H9 (cell line): Measurements from ENCODE around the gene GPI. TPM values are rescaled to one million over a fixed set of nuclear protein-coding genes. Genes with fewer than 3 reads are reported as not detected.

ENCODE experiments used
- DNase-seq: peaks from one replicate; pipeline ENCODE4 v3.0.0-alpha.2; 2017
- H2AFZ ChIP-seq: one replicate; pipeline ENCODE4 v1.6.1; 2013; ENCODE audit warnings: mild to moderate bottlenecking, low read length, control low read depth, moderate library complexity
- H2AK5ac ChIP-seq: 2 replicates; pipeline ENCODE4 v1.6.1; 2013; ENCODE audit warnings: low read length, control low read depth, mixed read lengths; ENCODE audit not compliant: insufficient read length
- H2BK120ac ChIP-seq: one replicate; pipeline ENCODE4 v1.6.1; 2013; ENCODE audit warnings: low read depth, mild to moderate bottlenecking, low read length, control low read depth, inconsistent platforms; ENCODE audit not compliant: poor library complexity, severe bottlenecking
- H2BK12ac ChIP-seq: 2 replicates; pipeline ENCODE4 v1.6.1; 2013; ENCODE audit warnings: low read length, control low read depth, mixed read lengths, low read depth; ENCODE audit not compliant: insufficient read length
- H2BK15ac ChIP-seq: 2 replicates; pipeline ENCODE4 v1.6.1; 2013; ENCODE audit warnings: low read depth, low read length, control low read depth
- H2BK20ac ChIP-seq: one replicate; pipeline ENCODE4 v1.6.1; 2013; ENCODE audit warnings: low read depth, mild to moderate bottlenecking, low read length, control low read depth, inconsistent platforms; ENCODE audit not compliant: poor library complexity, severe bottlenecking
- H2BK5ac ChIP-seq: 2 replicates; pipeline ENCODE4 v1.6.1; 2013; ENCODE audit warnings: low read length, control low read depth, mixed read lengths; ENCODE audit not compliant: insufficient read length
- H3K14ac ChIP-seq: 2 replicates; pipeline ENCODE4 v1.6.1; 2013; ENCODE audit warnings: low read length, control low read depth; ENCODE audit not compliant: insufficient read depth
- H3K18ac ChIP-seq: 2 replicates; pipeline ENCODE4 v1.6.1; 2013; ENCODE audit warnings: low read depth, mild to moderate bottlenecking, mixed read lengths, low read length, control low read depth; ENCODE audit not compliant: insufficient read length
- H3K23ac ChIP-seq: 2 replicates; pipeline ENCODE4 v1.6.1; 2013; ENCODE audit warnings: low read length, control low read depth, mixed read lengths, low read depth; ENCODE audit not compliant: insufficient read length
- H3K23me2 ChIP-seq: 2 replicates; pipeline ENCODE4 v1.6.1; 2013; ENCODE audit warnings: low read depth, mild to moderate bottlenecking, mixed read lengths, low read length, control low read depth; ENCODE audit not compliant: insufficient read length, poor library complexity, severe bottlenecking
- H3K27ac ChIP-seq: 2 replicates; pipeline ENCODE4 v1.5.1; 2013; ENCODE audit warnings: low read length, control low read depth, mixed read lengths, low read depth; ENCODE audit not compliant: insufficient read length
- H3K27me3 ChIP-seq: 2 replicates; pipeline ENCODE4 v1.6.1; 2013; ENCODE audit warnings: low read length, control low read depth, inconsistent platforms; ENCODE audit not compliant: insufficient read depth
- H3K4ac ChIP-seq: 2 replicates; pipeline ENCODE4 v1.6.1; 2013; ENCODE audit warnings: low read depth, mild to moderate bottlenecking, control low read depth, inconsistent platforms, low read length, moderate library complexity
- H3K4me1 ChIP-seq: 2 replicates; pipeline ENCODE4 v1.6.1; 2013; ENCODE audit warnings: low read length, control low read depth, inconsistent platforms; ENCODE audit not compliant: insufficient read depth
- H3K4me2 ChIP-seq: 2 replicates; pipeline ENCODE4 v1.6.1; 2013; ENCODE audit warnings: low read length, control low read depth, mixed read lengths; ENCODE audit not compliant: insufficient read length, insufficient read depth
- H3K56ac ChIP-seq: 2 replicates; pipeline ENCODE4 v1.6.1; 2013; ENCODE audit warnings: low read depth, mild to moderate bottlenecking, mixed read lengths, low read length, control low read depth; ENCODE audit not compliant: insufficient read length
- H3K79me1 ChIP-seq: 2 replicates; pipeline ENCODE4 v1.6.1; 2013; ENCODE audit warnings: low read depth, mild to moderate bottlenecking, moderate library complexity, low read length, control low read depth, inconsistent platforms; ENCODE audit not compliant: insufficient read depth, poor library complexity, severe bottlenecking
- H3K79me2 ChIP-seq: 2 replicates; pipeline ENCODE4 v1.6.1; 2013; ENCODE audit warnings: low read length, control low read depth, inconsistent platforms; ENCODE audit not compliant: insufficient read depth
- H3K9ac ChIP-seq: 2 replicates; pipeline ENCODE4 v1.6.1; 2013; ENCODE audit warnings: low read length, control low read depth, mixed read lengths; ENCODE audit not compliant: insufficient read length; ENCODE audit errors: extremely low read depth
- H3K9me3 ChIP-seq: one replicate; pipeline ENCODE4 v1.6.1; 2013; ENCODE audit warnings: low read depth, low read length, inconsistent platforms; ENCODE audit not compliant: control insufficient read depth
- H3T11ph ChIP-seq: one replicate; pipeline ENCODE4 v1.6.1; 2013; ENCODE audit warnings: mild to moderate bottlenecking, low read length, control low read depth, inconsistent platforms
- H4K20me1 ChIP-seq: one replicate; pipeline ENCODE4 v1.6.1; 2013; ENCODE audit not compliant: control insufficient read depth, insufficient read length, insufficient read depth
- H4K5ac ChIP-seq: 2 replicates; pipeline ENCODE4 v1.6.1; 2013; ENCODE audit warnings: low read depth, mild to moderate bottlenecking, mixed read lengths, low read length, control low read depth; ENCODE audit not compliant: insufficient read length
- H4K8ac ChIP-seq: replicated peaks from 2 replicates; pipeline ENCODE4 v1.6.1; 2013; ENCODE audit warnings: low read length, control low read depth, mixed read lengths, low read depth; ENCODE audit not compliant: insufficient read length
- H4K91ac ChIP-seq: 2 replicates; pipeline ENCODE4 v1.6.1; 2013; ENCODE audit warnings: low read depth, mild to moderate bottlenecking, moderate library complexity, mixed read lengths, low read length, control low read depth; ENCODE audit not compliant: insufficient read length
- H3K27ac Mint-ChIP-seq, 3 experiments: 2 replicates in 2 of 3; 3 replicates in 1 of 3; pipeline ENCODE4 v1.8.0; 2020 to 2021; ENCODE audit warnings: mixed read lengths in 3 of 3, mild to moderate bottlenecking in 1 of 3, moderate library complexity in 1 of 3
- H3K27me3 Mint-ChIP-seq: 2 replicates; pipeline ENCODE4 v1.8.0; 2021; ENCODE audit warnings: low read depth, mild to moderate bottlenecking, moderate library complexity, mixed read lengths
- H3K36me3 Mint-ChIP-seq, 3 experiments: 2 replicates in 2 of 3; 3 replicates in 1 of 3; pipeline ENCODE4 v1.8.0; 2020 to 2021; ENCODE audit warnings: low read depth in 3 of 3, mixed read lengths in 3 of 3; ENCODE audit not compliant: insufficient read depth in 1 of 3
- H3K4me1 Mint-ChIP-seq, 2 experiments: 2 replicates each; pipeline ENCODE4 v1.8.0; 2020; ENCODE audit warnings: mixed read lengths in 2 of 2
- H3K4me3 Mint-ChIP-seq, 2 experiments: 2 replicates in 1 of 2; 3 replicates in 1 of 2; pipeline ENCODE4 v1.8.0; 2020 to 2021; ENCODE audit warnings: mild to moderate bottlenecking in 2 of 2, mixed read lengths in 2 of 2, moderate library complexity in 1 of 2
- H3K9me3 Mint-ChIP-seq, 2 experiments: 2 replicates in 1 of 2; 3 replicates in 1 of 2; pipeline ENCODE4 v1.8.0; 2020; ENCODE audit warnings: mild to moderate bottlenecking in 2 of 2, mixed read lengths in 2 of 2, moderate library complexity in 1 of 2
- CTCF ChIP-seq: fragments of 200-600 bp; sonication (generic); conservative IDR thresholded peaks from 3 replicates; pipeline ENCODE4 v1.8.0; 2021; ENCODE audit warnings: antibody characterized with exemption, mild to moderate bottlenecking
- WGBS: extraction: QIAGEN DNeasy Blood & Tissue Kit; methylation state at CpG from one replicate; pipeline ENCODE4 v1.1.7; 2013; ENCODE audit warnings: missing lambda C conversion rate, low lambda C conversion rate, mixed read lengths; ENCODE audit not compliant: insufficient read length; ENCODE audit errors: extremely low coverage; 5-methylcytosine and 5-hydroxymethylcytosine counted together
- total RNA-seq: library from RNA; stranded (reverse); gene quantifications from 2 replicates; pipeline ENCODE4 v1.2.1, GENCODE V29; 2021

GPI gene
- total RNA-seq, 1 experiment from 2014 or later = 373 TPM

- Histone ChIP-seq H3K4me2 (no peak overlapping the region), H3K79me1 (peaks cover 11% of the 10 kb centered on the region), H2BK120ac (no peak overlapping the region), H4K20me1 (peaks cover 3% of the 10 kb centered on the region), H3K27me3 (no peaks in the 10 kb centered on the region), H4K5ac (no peak overlapping the region), H3K9ac (no peak overlapping the region), H3K4me1 (peaks cover 2% of the 10 kb centered on the region; the same call in 1 of the 2 replicates), H3K9me3 (no peaks in the 10 kb centered on the region), H2BK15ac (no peak overlapping the region), H3K4ac (no peak overlapping the region), H2BK5ac (no peak overlapping the region), H2AFZ (no peak overlapping the region), H3K14ac (no peak overlapping the region), H4K8ac (no peak overlapping the region), H2AK5ac (no peak overlapping the region), H2BK12ac (no peak overlapping the region), H3T11ph (no peak overlapping the region), H3K23ac (no peak overlapping the region), H3K27ac (no peak overlapping the region), H3K18ac (no peak overlapping the region), H3K56ac (no peak overlapping the region), H2BK20ac (no peak overlapping the region), H3K23me2 (peaks cover 7% of the 10 kb centered on the region), H4K91ac (no peak overlapping the region), H3K79me2 (peaks cover 7% of the 10 kb centered on the region; the same call in 1 of the 2 replicates)
- Mint-ChIP-seq H3K4me3 (no peak overlapping the region), H3K4me1 (peaks cover 23 to 28% of the 10 kb centered on the region in 2 experiments), H3K36me3 (peaks cover 45 to 66% (median 62%) of the 10 kb centered on the region in 3 experiments), H3K27me3 (peaks cover 1% of the 10 kb centered on the region), H3K27ac (no peak overlapping the region), H3K9me3 (no peaks in the 10 kb centered on the region)
- TF ChIP-seq CTCF = no peak
- DNase-seq = no peak
- no CpG with 5 or more reads among the region's 8 CpGs for WGBS
Measured at GRCh38 chr19:34367624-34367957, 2.6 kb downstream of the GPI start.
